GM21390 (cell line): ENCODE measurements around the gene FOXD3.
A peak's percentile ranks its signal among the peaks of the same experiment; 100 is the strongest.
"Not testable (repeated sequence)": the region's sequence is repeated elsewhere in the genome, so short reads cannot be mapped to it uniquely, and the experiment has no call there.

Experiments
- ATAC-seq: cut with Tn5 transposase; IDR thresholded peaks from one replicate; pipeline ENCODE4 v1.9.1; 2021; ENCODE audit not compliant: unreplicated experiment

FOXD3 gene

GRCh38 chr1:63356234-63356633 lies 33.9 kb downstream of the FOXD3 start:
- not testable (repeated sequence) for ATAC-seq

GRCh38 chr1:63359561-63359960 lies 37.2 kb downstream of the FOXD3 start:
- ATAC-seq, result no peak

- no peak for ATAC-seq
Measured at GRCh38 chr1:63362073-63362472, 39.7 kb downstream of the FOXD3 start.

GRCh38 chr1:63362578-63362977 lies 40.2 kb downstream of the FOXD3 start:
- no peak for ATAC-seq

GRCh38 chr1:63363014-63363413 lies 40.6 kb downstream of the FOXD3 start:
- ATAC-seq, result no peak

- no peak for ATAC-seq
Measured at GRCh38 chr1:63366908-63367214, 44.5 kb downstream of the FOXD3 start.

- ATAC-seq, result peak; percentile 94
Measured at GRCh38 chr1:63367215-63368103, 45.1 kb downstream of the FOXD3 start, which contains the start of gene ALG6. TSS of gene ALG6 (plus strand) at chr1:63367627. CDS start at chr1:63370978, 3,351 bp downstream.

- ATAC-seq, result peak; percentile 20
Measured at GRCh38 chr1:63368131-63368530, 45.8 kb downstream of the FOXD3 start.
